ENCODE results near the gene TRIM36.

TRIM36 gene

DNA sequence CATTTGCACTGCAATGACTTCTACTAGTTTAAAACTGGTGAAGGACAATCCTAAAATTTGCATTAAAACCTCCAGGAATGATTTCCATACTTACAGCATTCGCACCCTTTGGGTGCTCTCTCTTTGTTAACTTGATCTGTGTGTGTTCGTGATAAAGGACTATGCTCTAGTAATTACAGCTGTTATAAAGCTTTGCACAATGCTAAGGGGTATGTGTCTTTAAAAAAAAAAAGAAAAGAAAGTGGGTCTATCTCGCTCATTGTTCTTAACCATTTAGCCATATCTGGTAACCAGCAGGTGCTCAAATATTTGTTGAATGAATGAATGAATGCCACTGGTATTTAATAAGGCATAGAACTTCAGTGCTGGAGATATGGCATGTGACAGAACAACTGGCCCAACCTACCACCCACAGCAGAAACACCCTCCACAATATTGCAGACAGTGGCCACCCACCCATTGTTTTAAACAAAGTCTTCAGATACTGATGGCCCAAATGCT, 8.7 kb downstream of the TRIM36 start:
- DNase-seq, result no peak

DNA sequence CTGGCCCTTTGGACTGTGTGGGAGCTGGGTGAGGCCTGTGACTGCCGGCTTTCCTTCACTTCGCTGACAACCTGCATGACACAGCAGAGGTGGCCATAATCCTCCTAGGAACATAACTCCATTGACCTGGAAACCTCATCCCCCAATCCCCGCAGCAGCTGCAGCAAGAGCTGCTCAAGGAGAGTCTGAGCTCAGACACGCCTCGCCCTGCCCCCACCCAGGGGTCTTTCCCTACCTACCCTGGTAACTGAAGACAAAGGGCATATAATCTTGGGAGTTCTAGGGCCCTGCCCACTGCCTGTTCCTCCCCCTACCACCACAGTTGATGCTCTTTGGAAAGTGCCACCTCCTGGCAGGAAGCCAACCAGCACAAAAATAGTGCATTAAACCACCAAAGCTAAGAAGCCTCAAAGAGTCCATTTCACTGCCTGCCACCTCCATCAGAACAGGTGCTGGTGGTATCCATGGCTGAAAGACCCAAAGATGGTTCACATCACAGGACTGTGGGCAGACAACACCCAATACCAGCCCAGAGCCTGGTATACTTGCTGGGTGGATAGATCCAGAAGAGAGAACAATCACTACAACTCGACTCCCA, 18.4 kb downstream of the TRIM36 start:
- no peak for DNase-seq

DNA sequence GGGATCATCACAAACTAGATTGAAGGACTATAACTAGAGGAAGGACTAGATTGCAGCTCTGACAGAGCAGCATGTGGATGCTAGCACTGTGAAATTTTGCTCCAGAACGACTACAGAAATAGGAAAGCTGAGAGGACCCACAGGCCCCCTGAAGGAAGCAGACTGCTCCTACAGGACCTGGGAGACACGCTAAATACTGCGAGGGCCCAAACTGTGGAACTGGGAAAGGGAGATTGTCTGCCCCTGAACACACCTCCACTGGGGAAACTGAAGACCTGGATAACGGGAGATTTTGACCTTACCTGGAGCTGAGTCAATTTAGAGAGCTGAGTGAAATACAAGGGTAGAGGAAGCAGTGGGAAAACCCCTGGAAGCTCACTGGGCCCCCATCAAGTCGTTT, 19.2 kb downstream of the TRIM36 start:
- DNase-seq, result no peak

DNA sequence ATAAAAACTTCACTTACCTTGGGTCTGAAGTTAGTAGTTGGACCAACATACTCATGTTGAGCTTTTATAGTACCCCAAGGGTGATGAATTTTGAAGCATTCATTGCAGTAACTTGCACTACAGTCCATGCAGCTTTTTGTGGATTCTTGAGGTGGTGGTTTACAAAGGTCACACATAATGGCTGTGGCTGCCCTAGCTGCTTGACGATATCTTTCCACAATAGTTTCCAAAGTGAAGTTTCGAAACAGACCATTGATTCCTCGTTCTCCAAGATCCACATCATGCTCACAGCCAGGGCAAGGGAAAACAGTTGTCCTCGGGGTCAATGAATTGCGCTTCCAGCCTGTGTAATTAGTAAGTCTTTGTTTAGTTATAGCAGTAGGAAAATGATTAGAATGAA, 22.7 kb downstream of the TRIM36 start:
- DNase-seq, result no peak

DNA sequence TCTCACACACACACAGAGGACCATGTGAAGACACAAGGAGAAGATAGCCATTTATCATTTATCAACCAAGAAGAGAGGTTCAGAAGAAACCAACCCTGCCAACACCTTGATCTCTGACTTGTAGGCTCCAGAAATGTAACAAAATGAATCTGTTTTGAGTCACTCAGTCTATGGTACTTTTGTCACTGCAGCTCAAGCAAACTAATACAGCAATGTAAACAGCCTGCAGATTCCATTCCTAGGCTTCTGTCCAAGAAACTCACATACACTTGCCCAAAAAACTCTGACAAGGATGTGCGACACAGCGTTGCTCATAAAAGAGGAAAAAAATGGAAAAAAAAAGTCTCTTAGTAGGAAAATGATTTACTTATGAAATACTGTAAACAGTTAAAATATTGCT, 33.4 kb downstream of the TRIM36 start:
- DNase-seq, result no peak

DNA sequence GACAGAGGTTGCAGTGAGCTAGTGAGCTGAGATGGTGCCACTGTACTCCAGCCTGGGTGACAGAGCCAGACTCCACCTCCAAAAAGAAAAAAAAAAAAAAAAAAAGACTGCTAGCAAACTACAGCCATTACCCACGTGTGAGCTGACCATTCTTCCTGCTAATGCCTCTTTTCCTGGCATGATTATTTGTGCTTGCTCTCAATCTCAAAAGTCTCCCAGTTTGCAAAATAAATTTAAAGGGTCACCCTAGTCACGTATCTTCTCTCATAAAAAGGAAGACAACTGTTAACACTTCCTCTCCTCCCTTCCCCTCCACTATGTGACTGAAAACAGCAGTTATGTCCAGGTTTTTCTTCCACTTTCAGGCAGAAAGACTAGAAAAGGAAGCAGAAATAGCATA, 37.2 kb downstream of the TRIM36 start:
- no peak for DNase-seq

DNA sequence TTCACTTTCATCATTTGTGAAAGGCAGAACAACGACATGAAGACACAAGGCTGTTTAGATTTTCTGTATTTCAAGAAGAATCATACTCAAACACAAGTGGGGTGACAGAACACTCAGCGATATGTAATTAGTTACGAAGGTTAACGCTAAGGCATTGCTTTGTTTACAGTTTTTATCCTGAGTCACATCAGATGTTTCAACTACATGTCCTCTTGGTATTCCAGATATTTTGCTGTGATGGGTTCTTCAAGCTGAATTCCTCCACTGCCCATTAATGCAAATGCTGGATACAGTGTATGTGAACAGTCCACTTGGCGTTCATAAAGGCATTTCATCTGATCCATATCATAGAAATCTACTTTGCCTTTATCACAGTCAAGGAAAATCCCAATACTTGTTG, 43.4 kb downstream of the TRIM36 start:
- no peak for DNase-seq

DNA sequence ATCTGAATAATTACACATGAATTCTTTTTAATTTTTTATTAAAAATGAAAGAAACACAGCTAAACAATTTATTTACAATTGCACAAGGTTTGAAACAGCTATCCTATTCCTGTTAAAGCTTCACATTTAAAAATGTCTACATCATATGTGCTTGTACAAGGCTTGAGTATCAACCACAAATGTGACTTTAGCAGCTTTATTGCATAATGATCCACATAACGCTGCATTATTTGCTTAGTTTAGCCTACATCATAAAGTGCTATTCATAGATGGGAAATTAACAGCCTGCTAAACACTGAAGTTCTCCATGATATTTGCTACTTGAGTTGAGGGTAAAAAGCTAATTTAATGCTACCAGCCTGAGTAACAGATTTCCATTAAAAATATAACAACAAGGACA, 45.0 kb downstream of the TRIM36 start:
- DNase-seq, result no peak

DNA sequence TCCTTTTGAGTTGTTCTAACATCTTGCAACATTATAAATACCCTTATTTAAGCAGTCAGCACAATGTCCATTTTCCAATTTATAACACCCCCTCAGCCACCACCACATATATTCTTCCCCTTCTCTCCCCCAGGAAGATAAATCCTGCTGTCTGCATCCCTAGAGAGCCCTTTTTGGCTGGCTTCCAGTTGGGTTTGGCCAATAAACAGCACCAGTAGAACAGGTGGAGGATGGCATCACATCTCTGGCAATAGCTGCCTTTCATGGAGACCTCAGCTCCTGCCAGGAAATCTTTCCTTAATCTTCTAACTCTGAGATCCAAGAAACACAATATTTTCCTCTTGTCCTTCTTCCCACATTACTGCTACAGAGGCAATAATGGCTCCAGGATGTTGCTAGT, 53.7 kb downstream of the TRIM36 start:
- DNase-seq, result no peak

DNA sequence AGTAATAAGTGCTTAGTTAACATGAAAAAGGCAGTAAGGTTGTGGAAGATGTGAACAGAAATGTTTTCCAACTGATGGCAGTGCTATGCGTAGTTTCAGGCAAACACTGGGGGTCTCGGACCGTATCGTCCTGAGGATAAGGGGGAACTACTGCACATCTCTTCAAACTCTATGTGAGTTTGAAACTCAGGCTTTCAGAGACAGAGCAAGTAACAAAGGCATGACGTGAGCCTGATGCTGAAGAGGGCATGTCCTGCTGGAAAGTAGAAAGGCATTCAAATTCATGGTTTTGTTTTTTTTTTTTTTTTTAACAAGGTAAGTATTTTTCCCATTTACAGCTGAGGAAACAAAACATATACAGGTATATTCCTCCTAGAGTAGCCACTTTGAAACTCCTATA, 59.9 kb downstream of the TRIM36 start:
- no peak for DNase-seq

DNA sequence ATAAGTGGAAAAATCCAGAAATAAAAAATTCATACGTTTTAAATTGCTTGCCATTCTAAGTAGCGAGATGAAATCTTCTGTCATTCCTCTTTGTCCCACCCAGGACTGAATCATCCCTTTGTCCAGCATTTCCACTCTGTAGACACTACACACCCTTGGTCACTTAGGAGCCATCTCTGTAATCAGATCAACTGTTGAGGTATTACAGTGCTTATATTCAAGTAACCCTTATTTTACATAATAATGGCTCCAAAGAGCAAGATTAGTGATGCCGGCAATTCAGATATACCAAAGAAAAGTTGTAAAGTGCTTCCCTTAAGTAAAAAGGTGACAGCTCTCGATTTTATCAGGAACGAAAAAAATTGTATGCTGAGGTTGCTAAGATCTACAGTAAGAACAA, 60.4 kb downstream of the TRIM36 start:
- DNase-seq, result no peak

DNA sequence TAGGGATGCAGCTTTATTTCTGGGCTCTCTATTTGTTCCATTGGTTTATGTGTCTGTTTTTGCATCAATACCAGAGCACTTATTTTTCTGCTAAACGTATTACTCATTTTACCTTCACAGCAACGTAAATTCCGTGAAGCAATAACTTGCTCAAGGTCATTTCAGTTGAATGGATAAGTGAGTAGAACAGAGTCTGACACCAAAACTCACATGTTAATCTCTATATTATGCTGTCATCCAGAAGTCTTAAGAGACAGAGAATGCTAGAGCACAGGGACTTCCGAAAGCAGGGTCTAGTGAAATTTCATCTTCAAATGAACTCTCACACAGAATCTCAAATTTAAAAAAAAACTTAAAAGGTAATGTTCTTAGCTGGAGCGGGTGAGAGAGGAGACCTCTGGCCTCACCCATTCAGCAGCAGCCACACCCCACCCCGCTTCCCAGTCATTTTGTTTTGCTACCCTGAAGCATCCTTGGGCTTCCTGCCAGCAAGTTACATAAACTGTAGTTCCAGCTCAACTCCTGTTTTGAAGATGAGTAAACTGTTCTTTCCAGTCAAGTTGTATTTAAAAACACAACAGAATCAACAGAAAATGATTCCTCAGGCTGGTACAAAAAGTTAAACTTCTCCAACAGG, 69.3 kb downstream of the TRIM36 start:
- no peak for DNase-seq

DNA sequence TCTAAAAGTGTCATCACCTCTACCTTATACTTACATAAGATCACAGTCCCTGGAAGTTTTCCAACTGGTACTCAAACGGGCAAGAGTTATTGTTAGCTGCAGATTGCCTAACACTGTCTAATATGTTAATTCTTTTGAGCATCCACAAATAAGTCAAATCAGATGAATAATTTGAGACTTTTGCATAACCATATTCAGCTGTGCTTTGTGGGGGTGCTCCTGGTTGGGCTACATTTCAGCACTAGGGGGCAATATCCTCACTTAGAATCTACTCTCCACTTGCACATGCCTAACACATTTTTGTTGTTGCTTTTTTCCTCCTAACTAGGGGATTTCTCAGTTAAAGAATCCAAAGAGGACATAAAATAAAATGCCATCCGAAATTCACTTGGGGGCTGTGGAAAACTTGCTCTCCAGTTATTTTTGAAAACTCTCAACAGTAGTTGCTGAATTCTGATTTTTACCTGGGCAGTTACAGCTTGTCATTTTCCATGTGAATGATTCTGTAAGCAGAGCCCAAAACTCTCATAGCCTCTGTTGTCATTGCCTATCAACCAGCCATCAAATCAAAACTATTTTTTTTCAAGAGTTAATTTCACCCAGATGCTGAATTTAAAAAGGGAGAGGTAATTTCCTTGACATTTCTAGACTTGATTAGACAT, 71.5 kb downstream of the TRIM36 start:
- no peak for DNase-seq

DNA sequence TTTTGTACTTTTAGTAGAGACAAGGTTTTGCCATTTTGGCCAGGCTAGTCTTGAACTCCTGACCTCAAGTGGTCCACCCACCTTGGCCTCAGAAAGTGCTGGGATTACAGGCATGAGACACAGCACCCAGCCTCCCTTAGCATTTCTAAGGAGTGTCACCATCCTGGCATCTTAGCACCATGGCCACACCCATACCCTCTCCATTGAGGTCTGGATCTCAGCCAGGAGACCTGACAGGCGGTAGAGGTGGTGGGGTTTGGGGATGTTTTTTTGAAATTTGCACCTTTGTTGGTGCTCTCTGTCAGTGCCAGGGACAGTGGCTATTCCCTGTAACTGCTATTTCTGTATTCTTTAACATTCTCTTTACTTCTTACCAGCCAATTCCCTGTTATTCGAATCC, 72.5 kb downstream of the TRIM36 start:
- DNase-seq, result no peak

DNA sequence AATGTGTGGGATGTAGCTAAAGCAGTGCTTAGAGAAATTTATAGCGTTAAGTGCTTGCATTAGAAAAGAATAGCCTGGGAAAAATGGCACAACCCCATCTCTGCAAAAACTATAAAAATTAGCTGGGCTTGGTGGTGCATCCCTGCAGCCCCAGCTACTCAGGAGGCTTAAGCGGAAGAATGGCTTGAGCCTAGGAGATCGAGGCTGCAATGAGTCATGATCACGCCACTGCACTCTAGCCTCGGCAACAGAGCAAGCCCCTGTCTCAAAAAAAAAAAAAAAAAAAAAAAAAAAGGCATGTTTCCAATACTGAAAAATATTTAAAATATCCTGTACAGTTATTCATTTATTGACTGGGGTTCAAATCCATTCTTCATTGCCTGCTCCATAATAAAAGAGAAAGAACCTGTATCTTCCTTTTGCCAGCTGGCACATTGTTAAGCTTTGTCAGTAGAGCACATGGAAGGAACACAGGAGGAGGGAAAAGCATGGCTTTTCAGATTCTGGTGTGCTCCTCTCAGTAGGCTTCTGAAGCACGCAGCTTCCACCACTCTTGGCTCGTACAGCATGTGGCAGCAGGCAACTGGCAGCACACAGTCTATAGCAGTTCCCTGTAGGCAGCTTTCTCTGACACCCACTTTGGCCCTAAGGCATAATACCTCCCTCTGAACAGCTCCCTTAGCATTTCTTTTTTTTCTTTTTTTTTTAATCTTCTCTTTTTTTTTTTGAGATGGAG, 73.5 kb downstream of the TRIM36 start:
- no peak for DNase-seq

DNA sequence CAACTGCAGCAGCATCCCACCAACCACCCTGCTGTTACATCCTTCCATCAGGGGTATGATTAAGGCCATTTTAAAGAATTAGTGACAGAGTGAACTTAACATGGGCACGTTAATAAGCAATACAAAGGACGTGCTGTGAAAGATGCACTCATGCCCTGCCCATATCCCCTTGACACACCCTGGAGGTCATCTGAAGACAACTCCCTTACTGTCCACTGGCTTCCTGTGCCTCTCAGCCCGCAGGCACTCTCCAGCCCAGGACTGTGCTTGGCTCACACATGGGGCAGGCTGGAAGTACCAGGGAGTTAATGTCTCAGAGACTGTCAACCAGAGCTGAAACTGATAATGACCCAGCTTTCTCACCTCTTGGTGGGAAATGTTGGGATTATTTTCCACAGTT, 81.8 kb downstream of the TRIM36 start:
- DNase-seq, result no peak

DNA sequence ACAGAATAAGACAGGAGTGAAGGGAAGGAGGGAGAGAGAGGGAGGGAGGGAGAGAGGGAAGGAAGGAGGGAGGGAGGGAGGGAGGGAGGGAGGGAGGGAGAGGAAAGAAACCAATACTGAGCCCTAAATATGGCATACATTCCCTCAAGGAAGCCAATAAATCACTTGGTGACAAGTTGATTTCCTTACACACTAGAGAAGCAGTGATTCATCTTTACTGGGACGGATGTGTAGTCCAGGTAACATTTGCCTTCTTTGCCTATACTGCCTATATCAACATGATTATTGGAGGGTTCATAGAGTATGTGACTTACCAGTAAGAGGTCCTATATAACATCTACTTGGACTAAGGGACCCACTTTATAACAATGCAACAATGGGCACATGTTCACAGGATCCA, 83.2 kb downstream of the TRIM36 start:
- no peak for DNase-seq

DNA sequence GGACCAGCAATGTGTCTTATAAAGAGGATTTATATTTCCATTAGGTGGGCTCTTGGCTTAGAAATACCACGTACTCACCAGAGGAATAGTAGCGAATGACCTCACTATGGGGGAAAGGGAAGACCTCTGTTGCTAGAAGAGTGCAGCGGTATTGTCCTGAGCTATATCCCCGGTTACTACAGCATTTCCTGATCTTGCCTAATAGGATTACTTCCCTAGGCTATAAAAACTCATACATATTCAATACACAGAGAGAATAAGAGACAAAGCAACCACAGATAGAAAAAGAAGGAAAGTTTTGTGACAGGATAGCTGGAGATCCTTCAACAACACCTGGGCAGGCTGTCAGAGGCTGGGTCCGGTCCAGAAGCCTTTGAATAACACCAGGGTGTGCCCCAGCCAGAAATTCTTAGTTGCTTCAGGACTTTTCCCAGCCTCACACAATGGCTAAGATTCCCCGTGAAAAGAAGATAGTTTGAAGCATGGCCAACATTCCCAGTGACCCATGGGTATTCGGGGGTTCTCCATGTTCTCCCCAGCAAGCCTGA, 85.4 kb downstream of the TRIM36 start:
- no peak for DNase-seq

DNA sequence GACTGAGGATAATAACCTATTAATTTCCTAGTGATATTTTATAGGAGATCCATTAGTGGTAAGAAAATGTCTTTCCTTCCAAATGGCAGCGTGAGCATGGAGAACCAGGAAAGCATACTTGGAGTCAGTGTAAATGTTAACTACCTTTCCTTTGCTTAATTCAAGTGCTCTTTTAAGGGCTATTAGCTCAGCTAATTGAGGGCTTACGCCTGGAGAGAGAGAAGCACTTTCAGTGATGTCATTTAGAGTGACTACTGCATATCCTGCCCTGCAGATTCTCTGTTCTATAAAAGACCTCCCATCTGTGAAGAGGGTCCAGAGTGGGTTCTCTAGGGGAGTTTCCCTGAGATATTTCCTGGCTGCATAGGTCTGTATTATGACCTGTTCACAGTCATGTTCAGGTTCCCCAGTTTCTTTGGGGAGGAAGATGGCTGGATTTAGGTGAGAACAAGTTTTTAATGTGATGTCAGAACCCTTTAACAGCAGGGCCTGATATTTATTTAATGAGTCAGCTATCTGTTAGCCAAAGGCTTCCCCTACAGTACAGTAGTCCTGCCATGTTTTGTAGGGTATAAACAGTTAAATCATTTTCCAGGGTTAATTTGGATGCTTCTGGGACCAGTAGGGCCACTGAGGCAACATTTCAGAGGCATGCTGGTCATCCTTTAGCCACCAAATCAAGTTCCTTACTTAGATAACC, 89.6 kb downstream of the TRIM36 start:
- DNase-seq, result no peak

Data from left hindlimb (tissue), 1 donor.